D721Med (cell line): ENCODE data around the gene CDH18.

Source experiments
- DNase-seq: peaks from one replicate; pipeline ENCODE4 v3.0.0; 2011; ENCODE audit warnings: low spot score; ENCODE audit not compliant: insufficient read length
- FAIRE-seq: peaks from 2 replicates; lab custom pipeline; 2011; peaks lifted over from hg19 to GRCh38; lab: Jason Lieb, UNC
- TF ChIP-seq, protein P1 (sequence below): IDR thresholded peaks from 2 replicates; pipeline ENCODE4 v1.5.1; 2012; ENCODE audit warnings: mild to moderate bottlenecking, control low read depth; ENCODE audit not compliant: insufficient read depth; ENCODE audit errors: missing control alignments

The CDH18 gene

DNA sequence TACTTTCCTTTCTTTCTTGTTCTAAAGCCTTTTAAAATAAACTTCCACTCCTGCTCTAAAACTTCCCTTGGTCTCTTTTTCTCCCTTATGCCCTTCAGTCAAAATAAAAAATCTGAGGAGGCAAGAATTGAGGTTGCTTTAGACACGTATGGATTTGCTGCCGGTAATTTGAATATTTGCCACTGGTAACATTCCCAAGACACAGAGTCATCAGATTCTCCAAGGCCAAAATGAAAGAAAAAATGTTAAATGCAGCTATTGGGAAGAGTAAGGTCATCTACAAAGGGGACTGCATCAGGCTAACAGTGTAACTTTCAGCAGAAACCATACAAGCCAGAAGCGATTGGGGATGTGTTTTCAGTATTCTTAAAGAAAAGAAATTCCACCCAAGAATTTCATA is 311.1 kb downstream of the CDH18 start:
- FAIRE-seq, result no peak
- DNase-seq, result no peak

GRCh38 chr5:19660679-19661078 is 327.3 kb downstream of the CDH18 start:
- FAIRE-seq, result no peak
- no peak for DNase-seq
- TF ChIP-seq, protein P1, sequence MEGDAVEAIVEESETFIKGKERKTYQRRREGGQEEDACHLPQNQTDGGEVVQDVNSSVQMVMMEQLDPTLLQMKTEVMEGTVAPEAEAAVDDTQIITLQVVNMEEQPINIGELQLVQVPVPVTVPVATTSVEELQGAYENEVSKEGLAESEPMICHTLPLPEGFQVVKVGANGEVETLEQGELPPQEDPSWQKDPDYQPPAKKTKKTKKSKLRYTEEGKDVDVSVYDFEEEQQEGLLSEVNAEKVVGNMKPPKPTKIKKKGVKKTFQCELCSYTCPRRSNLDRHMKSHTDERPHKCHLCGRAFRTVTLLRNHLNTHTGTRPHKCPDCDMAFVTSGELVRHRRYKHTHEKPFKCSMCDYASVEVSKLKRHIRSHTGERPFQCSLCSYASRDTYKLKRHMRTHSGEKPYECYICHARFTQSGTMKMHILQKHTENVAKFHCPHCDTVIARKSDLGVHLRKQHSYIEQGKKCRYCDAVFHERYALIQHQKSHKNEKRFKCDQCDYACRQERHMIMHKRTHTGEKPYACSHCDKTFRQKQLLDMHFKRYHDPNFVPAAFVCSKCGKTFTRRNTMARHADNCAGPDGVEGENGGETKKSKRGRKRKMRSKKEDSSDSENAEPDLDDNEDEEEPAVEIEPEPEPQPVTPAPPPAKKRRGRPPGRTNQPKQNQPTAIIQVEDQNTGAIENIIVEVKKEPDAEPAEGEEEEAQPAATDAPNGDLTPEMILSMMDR, result no peak

More for the DNA sequence above, 311.1 kb downstream of the CDH18 start:
- TF ChIP-seq, protein P1, result no peak

- no peak for FAIRE-seq
- TF ChIP-seq, protein P1, result no peak
Observed at GRCh38 chr5:19655627-19656026, 332.4 kb downstream of the CDH18 start.

GRCh38 chr5:19638461-19638860 is 349.5 kb downstream of the CDH18 start:
- FAIRE-seq (no peak), DNase-seq (no peak)
- TF ChIP-seq, protein P1, result no peak

More at GRCh38 chr5:19655627-19656026, 332.4 kb downstream of the CDH18 start:
- DNase-seq, result no peak

DNA sequence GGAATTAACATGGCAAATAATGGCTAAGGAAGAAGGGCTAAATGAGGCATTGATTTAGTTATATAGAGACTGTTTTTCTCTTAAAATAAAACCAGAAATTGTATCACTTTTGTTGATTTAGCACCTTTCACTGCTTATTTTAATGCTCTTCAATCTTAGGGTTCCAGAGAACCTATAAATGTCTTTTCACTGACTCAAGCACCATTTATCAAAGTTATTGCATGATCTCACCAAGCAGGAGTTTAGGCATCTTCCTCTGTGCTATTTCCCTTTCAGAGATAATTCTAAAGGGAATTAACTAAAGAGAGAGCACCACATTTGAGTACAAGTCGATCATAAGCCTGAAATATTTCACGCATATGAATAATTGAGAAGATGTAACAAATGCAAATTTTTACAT is 357.1 kb downstream of the CDH18 start:
- TF ChIP-seq, protein P1, result no peak
- DNase-seq, result no peak
- no peak for FAIRE-seq

DNA sequence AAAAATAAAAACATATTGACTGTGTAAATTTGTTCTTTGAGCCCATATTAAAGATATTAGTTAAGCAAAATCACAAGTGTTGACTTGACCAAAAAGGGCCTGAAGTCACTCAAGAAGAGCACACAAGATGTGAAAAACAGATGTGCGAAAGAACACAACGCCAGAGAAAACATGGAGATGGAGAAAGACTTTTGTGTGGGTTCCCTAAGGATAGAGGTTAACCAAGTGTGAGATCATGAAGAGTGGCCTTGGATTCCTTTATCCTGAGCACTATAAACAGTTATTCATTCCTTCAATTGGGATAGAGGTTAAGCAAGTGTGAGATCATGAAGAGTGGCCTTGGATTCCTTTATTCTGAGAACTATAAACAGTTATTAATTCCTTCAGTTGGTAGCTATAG is 361.8 kb downstream of the CDH18 start:
- DNase-seq (no peak), FAIRE-seq (no peak)
- TF ChIP-seq, protein P1, result no peak

DNA sequence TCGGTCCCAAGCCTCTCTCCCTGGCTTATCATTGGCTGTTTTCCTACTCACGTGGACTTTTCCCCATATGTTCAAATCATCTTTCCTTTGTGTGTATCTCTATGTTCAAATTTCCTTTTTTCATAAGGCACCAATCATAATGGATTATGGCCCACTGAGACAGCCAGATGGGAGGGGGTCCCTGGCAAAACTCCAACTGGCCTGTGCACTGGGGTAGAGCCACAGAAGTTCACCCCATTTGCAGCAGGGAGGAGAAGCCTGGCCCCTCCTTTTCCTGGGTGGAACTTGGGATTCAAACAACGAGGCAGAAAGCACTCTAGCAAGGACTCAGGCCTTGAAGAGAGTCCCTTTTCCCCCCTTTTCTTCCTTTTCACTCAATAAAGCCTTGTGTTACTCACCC is 362.4 kb downstream of the CDH18 start:
- no peak for DNase-seq
- no peak for FAIRE-seq
- TF ChIP-seq, protein P1, result no peak
